ENCODE data around the gene SERPINB8.

Gene SERPINB8

DNA sequence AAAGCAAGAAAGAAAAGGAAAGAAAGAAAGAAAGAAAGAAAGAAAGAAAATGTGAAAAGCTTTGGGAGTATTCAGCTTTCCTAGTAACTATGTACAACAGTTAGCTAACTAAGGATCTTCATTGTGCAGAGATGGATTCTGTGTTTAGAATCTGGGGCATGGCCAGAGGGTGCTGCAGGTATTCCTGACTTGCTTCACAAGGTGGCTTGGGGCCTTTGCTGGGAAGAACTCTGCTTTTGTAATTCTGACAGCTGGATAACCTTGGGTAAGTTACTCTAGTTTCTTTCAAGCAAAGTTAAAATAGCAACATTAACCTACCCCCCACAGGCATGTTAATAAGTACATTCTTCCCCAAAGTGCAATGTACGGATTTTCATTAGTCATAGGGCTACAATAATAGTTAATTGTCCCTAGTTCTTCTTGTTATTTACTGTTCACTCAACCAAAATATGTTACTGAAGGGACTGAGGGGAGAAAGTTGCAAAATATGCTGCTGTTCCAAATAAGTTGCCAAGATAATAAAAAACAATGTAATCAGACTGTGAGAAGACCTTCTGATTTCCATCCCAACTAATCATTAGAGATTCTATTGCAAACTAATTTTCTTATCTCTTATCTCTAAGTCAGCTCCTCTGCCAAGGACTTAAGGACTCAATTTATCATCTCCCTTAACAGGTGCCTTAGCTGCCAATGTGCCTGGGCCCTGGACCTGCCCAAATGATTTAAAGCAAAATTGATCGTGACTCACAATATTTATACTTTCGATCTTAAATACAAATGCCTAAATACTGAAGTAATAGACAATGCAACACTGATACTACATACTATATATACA, 50.3 kb downstream of the SERPINB8 start:
- no peak for DNase-seq

DNA sequence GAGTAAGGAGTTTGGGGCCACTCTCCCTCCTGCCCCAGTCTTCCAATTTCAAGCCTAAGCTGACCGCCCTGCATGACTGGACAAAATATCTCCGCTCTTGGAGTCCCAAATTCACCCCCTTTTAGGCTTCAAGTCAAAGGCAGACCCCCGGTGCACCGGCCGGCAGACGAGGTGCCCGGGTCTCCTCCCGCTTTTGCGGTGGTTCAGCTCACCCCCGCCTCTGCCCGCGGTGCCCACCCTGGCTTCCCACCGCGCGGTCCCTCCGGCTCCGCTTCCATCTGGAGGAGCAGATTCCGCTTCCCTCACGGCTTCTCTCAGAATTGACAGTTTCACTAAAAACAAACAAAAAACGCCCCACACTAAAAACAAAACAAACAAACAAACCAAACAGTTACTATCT, 56.5 kb downstream of the SERPINB8 start:
- DNase-seq, result no peak

DNA sequence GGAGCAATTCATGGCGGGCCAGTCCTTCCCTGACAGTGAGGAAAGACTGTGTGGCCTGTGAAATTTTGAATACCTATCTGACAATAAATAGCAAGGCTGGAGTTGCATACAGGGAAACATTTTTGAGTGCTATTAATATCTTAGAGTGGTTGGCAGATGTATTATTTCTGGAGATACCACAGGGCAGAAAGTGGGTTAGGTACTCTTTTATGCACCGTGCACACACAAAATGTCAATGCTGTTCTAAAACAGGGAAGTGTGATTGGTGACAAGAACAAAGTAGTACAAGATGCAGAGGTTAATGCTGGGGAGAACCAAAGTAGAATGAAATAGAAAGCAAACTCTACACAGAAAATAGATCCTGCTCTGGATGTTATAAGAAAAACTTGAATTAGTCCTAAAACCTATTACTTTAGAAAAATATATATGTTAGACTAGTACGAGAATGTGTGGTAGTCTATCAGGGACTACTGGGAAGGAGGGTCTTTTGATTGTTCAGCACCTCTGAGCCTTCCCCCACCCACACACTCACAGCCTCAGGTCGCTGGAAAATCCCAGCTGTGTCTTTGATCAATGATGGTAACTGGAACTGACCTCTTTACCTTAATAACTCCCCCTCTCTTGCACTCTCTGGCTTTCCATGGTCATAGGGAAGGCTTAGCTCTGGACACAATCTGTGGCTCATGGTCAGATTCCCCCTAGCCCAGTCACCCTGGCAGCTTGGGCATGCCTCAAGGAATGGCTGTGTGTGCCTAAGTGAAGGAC, 58.2 kb downstream of the SERPINB8 start:
- no peak for DNase-seq

DNA sequence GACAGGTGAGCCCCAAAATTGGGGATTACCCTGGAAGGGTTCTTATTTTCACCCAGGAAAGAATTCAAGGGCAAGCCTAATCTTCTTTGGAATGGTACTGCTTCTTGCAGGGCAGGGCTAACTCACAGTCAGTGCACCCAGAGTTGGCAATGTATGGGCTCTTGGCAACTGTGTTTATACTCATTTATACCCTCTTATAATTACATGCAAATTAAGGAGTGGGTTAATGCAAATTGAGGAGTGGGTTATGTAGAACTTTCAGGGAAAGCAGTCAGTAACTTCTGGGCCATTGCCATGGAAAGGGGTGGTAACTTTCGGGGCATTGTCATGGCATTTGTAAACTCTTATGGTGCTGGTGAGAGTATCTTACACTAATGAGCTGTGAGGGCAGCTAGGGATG, 59.2 kb downstream of the SERPINB8 start:
- no peak for DNase-seq

DNA sequence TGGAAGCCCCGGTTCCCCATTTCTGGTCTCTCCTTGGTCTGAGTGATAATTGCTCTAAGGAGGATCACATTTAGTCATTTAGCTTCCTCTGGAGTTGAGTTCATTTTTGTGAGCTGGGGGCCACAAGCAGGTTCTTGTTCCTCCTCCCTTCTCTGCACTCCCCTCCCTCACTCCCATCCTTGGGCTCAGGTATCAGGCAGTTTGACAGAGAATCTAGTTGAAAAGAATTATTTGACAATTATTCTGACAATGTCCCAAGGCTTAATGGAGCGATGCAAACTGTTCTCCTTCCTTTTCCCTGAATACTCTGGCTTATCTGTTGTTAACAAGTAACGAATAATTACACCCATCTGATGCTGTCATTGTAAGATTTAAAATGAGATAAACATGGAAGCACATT, 61.5 kb downstream of the SERPINB8 start:
- no peak for DNase-seq

DNA sequence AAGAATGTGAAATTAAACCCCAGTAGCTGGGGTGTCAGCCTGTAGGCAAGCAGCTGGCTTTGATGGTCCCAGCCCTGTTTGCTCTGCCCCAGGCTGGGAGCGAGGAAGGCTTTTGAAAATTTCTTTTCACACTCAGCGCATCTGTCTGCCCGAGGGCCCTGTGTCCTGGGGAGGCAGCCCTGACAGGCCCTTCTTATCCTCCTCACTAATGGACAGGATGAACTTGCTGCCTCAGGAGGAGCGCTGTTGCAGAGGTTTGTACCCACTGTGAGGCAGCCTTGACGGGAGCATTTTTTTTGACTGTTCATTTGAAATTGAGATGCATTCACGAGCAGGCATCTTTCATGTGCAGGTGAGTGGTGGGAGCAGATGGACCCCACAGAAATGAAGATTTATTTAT, 62.4 kb downstream of the SERPINB8 start:
- DNase-seq, result no peak

DNA sequence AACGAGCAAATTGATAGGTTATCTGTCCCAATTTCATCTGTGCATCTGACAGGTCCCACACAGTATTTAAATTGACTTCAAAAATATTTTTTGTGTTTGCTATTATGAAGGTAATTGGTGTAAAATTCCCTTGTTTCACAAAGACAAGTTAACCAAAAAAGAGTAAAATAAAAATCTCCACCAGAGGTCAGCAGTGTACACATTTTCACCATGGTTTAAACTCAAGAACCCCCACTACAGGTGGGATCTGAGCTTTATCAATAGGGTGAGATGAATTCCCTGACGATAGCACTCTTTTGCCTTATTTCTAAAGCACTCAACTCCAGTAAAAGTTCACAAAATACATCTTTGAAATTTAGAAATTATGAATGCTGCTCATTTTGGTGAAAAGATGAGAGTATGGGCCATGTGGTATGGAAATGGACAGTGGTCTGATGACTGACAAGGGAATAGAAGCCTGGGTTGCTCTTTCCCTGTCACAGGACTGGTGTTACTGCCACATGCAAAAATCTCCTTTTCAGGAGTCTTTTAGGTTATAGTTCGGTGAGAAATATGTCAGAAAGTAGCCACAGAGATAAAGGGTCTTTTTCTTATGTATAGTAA, 68.0 kb downstream of the SERPINB8 start:
- no peak for DNase-seq
